Endodermal cell (in vitro differentiated cells): ENCODE measurements around the gene UQCRC1. TPM values are rescaled to one million over a fixed set of nuclear protein-coding genes. Genes with fewer than 3 reads are reported as not detected.

ENCODE experiments used
- DNase-seq: peaks from one replicate; pipeline ENCODE4 v3.0.0-alpha.2; 2017
- H3K27ac ChIP-seq: 2 replicates; pipeline ENCODE4 v1.5.1; 2013; ENCODE audit warnings: mild to moderate bottlenecking, low read depth, low read length, moderate library complexity
- H3K27me3 ChIP-seq: 2 replicates; pipeline ENCODE4 v1.6.1; 2013; ENCODE audit warnings: mild to moderate bottlenecking, low read length, moderate library complexity; ENCODE audit not compliant: insufficient read depth, control insufficient read depth, poor library complexity, severe bottlenecking
- H3K36me3 ChIP-seq: 2 replicates; pipeline ENCODE4 v1.7.0; 2013; ENCODE audit warnings: mild to moderate bottlenecking, low read length, moderate library complexity; ENCODE audit not compliant: control insufficient read depth, insufficient read depth
- H3K4me1 ChIP-seq: one replicate; pipeline ENCODE4 v1.7.0; 2013; ENCODE audit warnings: low read length; ENCODE audit not compliant: control insufficient read depth, insufficient read depth
- H3K4me3 ChIP-seq: 2 replicates; pipeline ENCODE4 v1.5.1; 2013; ENCODE audit warnings: mild to moderate bottlenecking, low read length, moderate library complexity
- H3K9ac ChIP-seq: 2 replicates; pipeline ENCODE4 v1.6.1; 2013; ENCODE audit warnings: mild to moderate bottlenecking, low read length, moderate library complexity; ENCODE audit not compliant: poor library complexity, severe bottlenecking; ENCODE audit errors: extremely low read depth
- H3K9me3 ChIP-seq: 2 replicates; pipeline ENCODE4 v1.6.1; 2013; ENCODE audit warnings: mild to moderate bottlenecking, low read length, moderate library complexity; ENCODE audit not compliant: control insufficient read depth
- H3K27ac Mint-ChIP-seq: 2 replicates; pipeline ENCODE4 v1.8.0; 2020; ENCODE audit warnings: mixed read lengths
- H3K27me3 Mint-ChIP-seq: 2 replicates; pipeline ENCODE4 v1.8.0; 2021; ENCODE audit warnings: mild to moderate bottlenecking, mixed read lengths; ENCODE audit not compliant: insufficient read depth
- H3K36me3 Mint-ChIP-seq: 2 replicates; pipeline ENCODE4 v1.8.0; 2020; ENCODE audit warnings: low read depth, mixed read lengths
- H3K4me1 Mint-ChIP-seq: 2 replicates; pipeline ENCODE4 v1.8.0; 2020; ENCODE audit warnings: mixed read lengths
- H3K4me3 Mint-ChIP-seq: 2 replicates; pipeline ENCODE4 v1.8.0; 2020; ENCODE audit warnings: mild to moderate bottlenecking, moderate library complexity, mixed read lengths
- H3K9me3 Mint-ChIP-seq: 2 replicates; pipeline ENCODE4 v1.8.0; 2020; ENCODE audit warnings: mild to moderate bottlenecking, mixed read lengths
- CTCF ChIP-seq: fragments of 200-600 bp; sonication (generic); conservative IDR thresholded peaks from 2 replicates; pipeline ENCODE4 v1.5.0; 2021; ENCODE audit warnings: antibody characterized with exemption, mild to moderate bottlenecking
- WGBS, 2 experiments: methylation state at CpG; one replicate each; pipeline versions ENCODE4 v1.1.5 to v1.1.7; 2013; ENCODE audit warnings: missing lambda C conversion rate in 2 of 2, mixed read lengths in 1 of 2; ENCODE audit not compliant: insufficient coverage in 1 of 2, insufficient read length in 1 of 2; 5-methylcytosine and 5-hydroxymethylcytosine counted together
- total RNA-seq, 2 donors: library from RNA; stranded (reverse); fragmentation: NEBNext Ultra II Directional in 1 of 2; extraction: Animal tissue kit (Norgen Biotek cat#: 25700) in 1 of 2; gene quantifications; 2 replicates in 1 of 2; 3 replicates in 1 of 2; pipeline ENCODE4 v1.2.1, GENCODE V29; 2021

UQCRC1 gene
- total RNA-seq, 2 donors from 2014 or later, result 231 to 289 TPM

GRCh38 chr3:48594417-48595049 is 14.9 kb downstream of the UQCRC1 start:
- Histone ChIP-seq H3K9ac (peak overlapping the region; percentile 3), H3K4me1 (no peaks in the 10 kb centered on the region), H3K36me3 (peaks cover 10% of the 10 kb centered on the region), H3K9me3 (no peaks in the 10 kb centered on the region), H3K27me3 (peaks cover 17% of the 10 kb centered on the region), H3K27ac (no peak overlapping the region), H3K4me3 (no peak overlapping the region)
- Mint-ChIP-seq H3K4me3 (peak overlapping the region; percentile 45), H3K4me1 (peaks cover 13% of the 10 kb centered on the region), H3K27me3 (peaks cover 9% of the 10 kb centered on the region), H3K36me3 (peaks cover 16% of the 10 kb centered on the region), H3K9me3 (no peaks in the 10 kb centered on the region), H3K27ac (no peak overlapping the region)
- WGBS, 2 experiments, result 52% methylated on average over 11 to 38 of the region's 39 CpGs
- DNase-seq, result peak; percentile 65
- TF ChIP-seq CTCF, result no peak

- H3K27ac ChIP-seq, result no peak overlapping the region
- Mint-ChIP-seq H3K27me3 (peaks cover 9% of the 10 kb centered on the region), H3K36me3 (peaks cover 8% of the 10 kb centered on the region), H3K27ac (no peak overlapping the region), H3K4me3 (no peak overlapping the region), H3K4me1 (peaks cover 13% of the 10 kb centered on the region), H3K9me3 (no peaks in the 10 kb centered on the region)
- 93% methylated on average over 6 to 9 of the region's 9 CpGs for WGBS, 2 experiments
- H3K36me3 ChIP-seq, result no peaks in the 10 kb centered on the region
- no peak for TF ChIP-seq CTCF
- no peak overlapping the region for H3K9ac ChIP-seq
- DNase-seq, result no peak
- H3K9me3 ChIP-seq, result no peaks in the 10 kb centered on the region
- H3K4me1 ChIP-seq, result no peaks in the 10 kb centered on the region
- H3K4me3 ChIP-seq, result no peak overlapping the region
- peaks cover 17% of the 10 kb centered on the region for H3K27me3 ChIP-seq
Observed at GRCh38 chr3:48593337-48593736, 16.1 kb downstream of the UQCRC1 start.

- H3K36me3 Mint-ChIP-seq, result peaks cover 4% of the 10 kb centered on the region
- H3K9me3 Mint-ChIP-seq, result no peaks in the 10 kb centered on the region
- no peak overlapping the region for H3K27ac ChIP-seq
- WGBS, 2 experiments, result 94 to 97% methylated on average over 11 to 21 of the region's 21 CpGs
- peaks cover 17% of the 10 kb centered on the region for H3K27me3 ChIP-seq
- DNase-seq, result no peak
- no peak for TF ChIP-seq CTCF
- no peaks in the 10 kb centered on the region for H3K36me3 ChIP-seq
- H3K4me3 ChIP-seq, result no peak overlapping the region
- peaks cover 9% of the 10 kb centered on the region for H3K27me3 Mint-ChIP-seq
- no peaks in the 10 kb centered on the region for H3K9me3 ChIP-seq
- H3K9ac ChIP-seq, result no peak overlapping the region
- no peak overlapping the region for H3K4me3 Mint-ChIP-seq
- H3K4me1 ChIP-seq, result no peaks in the 10 kb centered on the region
- H3K27ac Mint-ChIP-seq, result no peak overlapping the region
- H3K4me1 Mint-ChIP-seq, result peaks cover 13% of the 10 kb centered on the region
Observed at GRCh38 chr3:48592519-48593087, 16.8 kb downstream of the UQCRC1 start.
